ENCODE results near the gene PCDH9.

PCDH9 gene

GRCh38 chr13:67033170-67033569 is 197.0 kb downstream of the PCDH9 start:
- no peak for DNase-seq (ENCODE audit: low read depth in 2 of 2)

GRCh38 chr13:67023130-67023876 is 206.8 kb downstream of the PCDH9 start:
- DNase-seq (ENCODE audit: low read depth in 2 of 2) = no peak

- DNase-seq (ENCODE audit: low read depth in 2 of 2) = no peak
Observed at GRCh38 chr13:67018775-67019174, 211.4 kb downstream of the PCDH9 start.

GRCh38 chr13:67017276-67017675 is 212.9 kb downstream of the PCDH9 start:
- no peak for DNase-seq (ENCODE audit: low read depth in 2 of 2)

- no peak for DNase-seq (ENCODE audit: low read depth in 2 of 2)
Observed at GRCh38 chr13:67015976-67016600, 214.0 kb downstream of the PCDH9 start.

GRCh38 chr13:67014399-67014798 is 215.7 kb downstream of the PCDH9 start:
- no peak for DNase-seq (ENCODE audit: low read depth in 2 of 2)

- DNase-seq (ENCODE audit: low read depth in 2 of 2) = no peak
Observed at GRCh38 chr13:67013709-67014108, 216.4 kb downstream of the PCDH9 start.

- DNase-seq (ENCODE audit: low read depth in 2 of 2) = no peak
Observed at GRCh38 chr13:67008075-67008668, 222.0 kb downstream of the PCDH9 start.

GRCh38 chr13:67004511-67004910 is 225.6 kb downstream of the PCDH9 start:
- no peak for DNase-seq (ENCODE audit: low read depth in 2 of 2)

- DNase-seq (ENCODE audit: low read depth in 2 of 2) = no peak
Observed at GRCh38 chr13:67003743-67004142, 226.4 kb downstream of the PCDH9 start.

- DNase-seq (ENCODE audit: low read depth in 2 of 2) = no peak
Observed at GRCh38 chr13:67001363-67001762, 228.8 kb downstream of the PCDH9 start.

GRCh38 chr13:66996503-66996902 is 233.6 kb downstream of the PCDH9 start:
- DNase-seq (ENCODE audit: low read depth in 2 of 2) = no peak

GRCh38 chr13:66995203-66995611 is 234.9 kb downstream of the PCDH9 start:
- no peak for DNase-seq (ENCODE audit: low read depth in 2 of 2)

GRCh38 chr13:66994517-66995202 is 235.5 kb downstream of the PCDH9 start:
- no peak for DNase-seq (ENCODE audit: low read depth in 2 of 2)

- peak in 1 of 2 donors; percentile 2 for DNase-seq (ENCODE audit: low read depth in 2 of 2)
Observed at GRCh38 chr13:66994097-66994496, 236.0 kb downstream of the PCDH9 start.

- no peak for DNase-seq (ENCODE audit: low read depth in 2 of 2)
Observed at GRCh38 chr13:66992719-66993118, 237.4 kb downstream of the PCDH9 start.

- no peak for DNase-seq (ENCODE audit: low read depth in 2 of 2)
Observed at GRCh38 chr13:66992183-66992582, 238.0 kb downstream of the PCDH9 start.

GRCh38 chr13:66984241-66984640 is 245.9 kb downstream of the PCDH9 start:
- DNase-seq (ENCODE audit: low read depth in 2 of 2) = no peak

- no peak for DNase-seq (ENCODE audit: low read depth in 2 of 2)
Observed at GRCh38 chr13:66981912-66982311, 248.2 kb downstream of the PCDH9 start.

- DNase-seq (ENCODE audit: low read depth in 2 of 2) = no peak
Observed at GRCh38 chr13:66977161-66977560, 253.0 kb downstream of the PCDH9 start.

- DNase-seq (ENCODE audit: low read depth in 2 of 2) = no peak
Observed at GRCh38 chr13:66974889-66975288, 255.2 kb downstream of the PCDH9 start.

GRCh38 chr13:66974174-66974573 is 256.0 kb downstream of the PCDH9 start:
- DNase-seq (ENCODE audit: low read depth in 2 of 2) = no peak

- DNase-seq (ENCODE audit: low read depth in 2 of 2) = no peak
Observed at GRCh38 chr13:66972659-66973058, 257.5 kb downstream of the PCDH9 start.

Data from activated CD4-positive, alpha-beta T cell treated with anti-CD3 and anti-CD28 coated beads for 24 hours (primary cell).